ENCODE results near the gene HIBADH.

- TF ChIP-seq, protein P1, sequence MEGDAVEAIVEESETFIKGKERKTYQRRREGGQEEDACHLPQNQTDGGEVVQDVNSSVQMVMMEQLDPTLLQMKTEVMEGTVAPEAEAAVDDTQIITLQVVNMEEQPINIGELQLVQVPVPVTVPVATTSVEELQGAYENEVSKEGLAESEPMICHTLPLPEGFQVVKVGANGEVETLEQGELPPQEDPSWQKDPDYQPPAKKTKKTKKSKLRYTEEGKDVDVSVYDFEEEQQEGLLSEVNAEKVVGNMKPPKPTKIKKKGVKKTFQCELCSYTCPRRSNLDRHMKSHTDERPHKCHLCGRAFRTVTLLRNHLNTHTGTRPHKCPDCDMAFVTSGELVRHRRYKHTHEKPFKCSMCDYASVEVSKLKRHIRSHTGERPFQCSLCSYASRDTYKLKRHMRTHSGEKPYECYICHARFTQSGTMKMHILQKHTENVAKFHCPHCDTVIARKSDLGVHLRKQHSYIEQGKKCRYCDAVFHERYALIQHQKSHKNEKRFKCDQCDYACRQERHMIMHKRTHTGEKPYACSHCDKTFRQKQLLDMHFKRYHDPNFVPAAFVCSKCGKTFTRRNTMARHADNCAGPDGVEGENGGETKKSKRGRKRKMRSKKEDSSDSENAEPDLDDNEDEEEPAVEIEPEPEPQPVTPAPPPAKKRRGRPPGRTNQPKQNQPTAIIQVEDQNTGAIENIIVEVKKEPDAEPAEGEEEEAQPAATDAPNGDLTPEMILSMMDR (IDR thresholded peaks at IDR 0.05): no peak
- no peak for TF ChIP-seq POLR2A (IDR thresholded peaks at IDR 0.05)
Observed at GRCh38 chr7:27608776-27609495, 53.7 kb downstream of the HIBADH start.
